C4-2B (cell line): ENCODE measurements around the gene PJA1.

Source experiments
- H3K27ac ChIP-seq: fragments of 450-650 bp; 2 replicates; pipeline ENCODE4 v1.5.1; 2017
- CTCF ChIP-seq: fragments of 450-650 bp; conservative IDR thresholded peaks from 2 replicates; pipeline ENCODE4 v1.5.1; 2017; ENCODE audit warnings: mild to moderate bottlenecking
- ZFX ChIP-seq: fragments of 450-650 bp; IDR thresholded peaks from 2 replicates; pipeline ENCODE4 v1.6.1; 2017

PJA1 gene

GRCh38 chrX:69124108-69124507, 41.1 kb downstream of the PJA1 start:
- TF ChIP-seq ZFX (no peak), CTCF (no peak)
- H3K27ac ChIP-seq = no peak overlapping the region

- no peak overlapping the region for H3K27ac ChIP-seq
- TF ChIP-seq ZFX (no peak), CTCF (no peak)
Observed at GRCh38 chrX:69123481-69123880, 41.8 kb downstream of the PJA1 start.

- H3K27ac ChIP-seq = no peak overlapping the region
- TF ChIP-seq ZFX (no peak), CTCF (no peak)
Observed at GRCh38 chrX:69121321-69122000, 43.8 kb downstream of the PJA1 start.

- TF ChIP-seq ZFX (no peak), CTCF (no peak)
- H3K27ac ChIP-seq = no peak overlapping the region
Observed at GRCh38 chrX:69120476-69120875, 44.8 kb downstream of the PJA1 start.

GRCh38 chrX:69119122-69119521, 46.1 kb downstream of the PJA1 start:
- no peak overlapping the region for H3K27ac ChIP-seq
- no peak for TF ChIP-seq CTCF
- no peak for TF ChIP-seq ZFX

DNA sequence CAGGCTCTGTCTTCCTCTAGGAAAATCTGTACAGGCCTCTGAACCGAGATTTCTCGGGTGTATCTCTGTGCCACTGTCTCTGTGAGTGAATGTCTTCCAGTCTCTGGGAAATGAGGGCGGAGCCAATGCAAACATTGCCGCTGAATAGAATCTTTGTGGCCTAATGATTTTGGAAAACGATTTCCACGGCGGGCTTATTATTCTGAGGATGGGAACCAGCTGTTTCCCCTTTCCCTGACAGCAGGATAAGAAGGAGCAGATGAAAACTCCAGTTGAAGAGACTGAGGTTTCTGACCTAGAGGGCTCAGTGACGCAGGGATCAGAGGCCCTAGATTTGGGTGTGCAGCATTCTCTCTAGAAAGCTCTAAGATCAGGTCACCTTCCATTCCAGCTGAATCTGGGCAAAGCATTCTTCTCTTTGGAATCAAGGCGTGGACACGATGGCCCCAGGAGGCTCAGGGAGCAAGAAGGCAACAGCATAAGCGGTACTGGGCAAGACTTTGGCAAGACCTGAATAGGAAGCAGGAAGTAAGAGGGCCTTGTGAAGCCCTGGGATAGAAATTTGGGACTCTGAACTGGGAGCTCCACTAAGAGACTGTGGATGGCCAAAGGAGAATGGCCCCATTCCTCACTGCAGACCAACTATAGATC, 47.3 kb downstream of the PJA1 start:
- no peak for TF ChIP-seq CTCF
- no peak for TF ChIP-seq ZFX
- no peak overlapping the region for H3K27ac ChIP-seq

DNA sequence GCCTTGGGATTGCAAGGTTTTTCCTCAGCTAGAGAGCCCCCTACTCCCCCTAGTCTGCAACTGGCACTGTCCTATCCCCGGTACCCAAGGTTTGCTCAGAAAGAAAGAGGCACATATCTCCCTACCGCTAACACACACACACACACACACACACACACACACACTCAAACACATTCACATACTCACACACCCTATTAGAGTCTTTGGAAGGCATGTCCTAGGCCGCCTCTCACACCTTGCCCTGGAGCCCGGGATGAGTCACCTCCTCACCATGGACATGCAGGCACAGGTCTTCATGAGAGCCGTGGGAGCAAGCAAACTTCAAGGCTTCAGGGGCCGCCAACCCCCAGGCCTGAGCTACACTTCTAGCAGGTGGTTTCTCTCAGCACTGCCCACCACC, 49.2 kb downstream of the PJA1 start:
- TF ChIP-seq ZFX = no peak
- TF ChIP-seq CTCF = no peak
- H3K27ac ChIP-seq = no peak overlapping the region
